Measurements from ENCODE around the gene METAP1D.

METAP1D gene

GRCh38 chr2:172031536-172031935, 31.8 kb downstream of the METAP1D start:
- DNase-seq (ENCODE audit: low spot score), result no peak
- no peak for TF ChIP-seq CTCF (IDR thresholded peaks at IDR 0.05)
- H3K4me3 ChIP-seq, result no peak overlapping the region
- no peak overlapping the region for H3K27ac ChIP-seq

- no peak overlapping the region for H3K27ac ChIP-seq
- no peak for TF ChIP-seq CTCF (IDR thresholded peaks at IDR 0.05)
- no peak overlapping the region for H3K4me3 ChIP-seq
- no peak for DNase-seq (ENCODE audit: low spot score)
Measured at GRCh38 chr2:172038121-172038520, 38.4 kb downstream of the METAP1D start.

GRCh38 chr2:172038604-172039003, 38.9 kb downstream of the METAP1D start:
- Histone ChIP-seq H3K4me3 (no peak overlapping the region), H3K27ac (no peak overlapping the region)
- no peak for DNase-seq (ENCODE audit: low spot score)
- TF ChIP-seq CTCF (IDR thresholded peaks at IDR 0.05), result no peak

- no peak overlapping the region for H3K4me3 ChIP-seq
- DNase-seq (ENCODE audit: low spot score), result no peak
- no peak overlapping the region for H3K27ac ChIP-seq
- no peak for TF ChIP-seq CTCF (IDR thresholded peaks at IDR 0.05)
Measured at GRCh38 chr2:172039011-172039704, 39.4 kb downstream of the METAP1D start.

DNA sequence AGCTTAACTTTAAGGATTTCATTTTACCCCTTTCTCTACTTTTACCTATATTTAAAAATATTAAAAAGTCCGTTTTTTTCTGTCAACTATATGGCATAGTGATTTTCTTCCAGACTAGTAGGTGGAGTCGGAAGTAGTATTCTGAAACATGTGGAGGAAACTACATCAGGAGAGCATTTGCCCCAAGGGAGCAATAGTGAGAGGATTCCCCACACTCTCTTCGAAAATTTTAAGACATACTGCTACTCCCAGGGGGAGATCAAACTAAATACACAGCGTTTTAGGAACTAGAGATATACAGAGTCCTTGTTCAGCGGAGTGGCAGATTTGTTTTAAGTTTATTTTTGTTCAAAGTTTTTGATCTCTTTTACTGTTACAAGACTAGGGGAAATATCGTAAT, 40.6 kb downstream of the METAP1D start:
- DNase-seq (ENCODE audit: low spot score), result no peak

GRCh38 chr2:172046080-172046678, 46.4 kb downstream of the METAP1D start:
- DNase-seq (ENCODE audit: low spot score), result no peak
- no peak overlapping the region for H3K27ac ChIP-seq
- no peak overlapping the region for H3K4me3 ChIP-seq
- no peak for TF ChIP-seq CTCF (IDR thresholded peaks at IDR 0.05)

More for the DNA sequence above, 40.6 kb downstream of the METAP1D start:
- H3K27ac ChIP-seq, result no peak overlapping the region
- H3K4me3 ChIP-seq, result no peak overlapping the region
- TF ChIP-seq CTCF (IDR thresholded peaks at IDR 0.05), result no peak
